ENCODE measurements around the gene POPDC2. TPM values are rescaled to one million over a fixed set of nuclear protein-coding genes. Genes with fewer than 3 reads are reported as not detected.
A peak's percentile ranks its signal among the peaks of the same experiment; 100 is the strongest.

The POPDC2 gene
- polyA plus RNA-seq, 1 of the 3 experiments (the other 2 are of a cell fraction) = 19.9 TPM

GRCh38 chr3:119652306-119653033 lies 7.9 kb downstream of the POPDC2 start:
- Histone ChIP-seq H3K4me1 (ENCODE audit: control insufficient read depth in 1 of 2, insufficient read depth in 2 of 2, low read depth in 1 of 2, low read length in 1 of 2) (peaks cover 0 to 6% of the 10 kb centered on the region in 2 experiments; a peak in 2 of 4 replicates), H3K9ac (no peak overlapping the region), H3K9me3 (no peaks in the 10 kb centered on the region), H3F3A (replicated peaks; ENCODE audit: insufficient read depth) (no peaks in the 10 kb centered on the region), H3K4me3 (ENCODE audit: low read depth in 2 of 2, low read length in 1 of 2) (no peak overlapping the region), H3K4me2 (no peak overlapping the region), H3K27me3 (ENCODE audit: insufficient read depth) (no peaks in the 10 kb centered on the region), H3K36me3 (replicated peaks in 1 of 2; ENCODE audit: control insufficient read depth in 1 of 2, insufficient read depth in 2 of 2, low read length in 1 of 2) (peaks cover 0 to 8% of the 10 kb centered on the region in 2 experiments), H3K9me2 (no peaks in the 10 kb centered on the region), H3K79me2 (ENCODE audit: insufficient read depth) (no peaks in the 10 kb centered on the region), H4K20me1 (ENCODE audit: insufficient read depth) (no peaks in the 10 kb centered on the region), H2AFZ (ENCODE audit: low read depth) (no peak overlapping the region), H3K27ac (ENCODE audit: low read depth in 2 of 2, low read length in 1 of 2) (no peak overlapping the region)
- DNase-seq = no peak
- ChIA-PET CTCF (interaction anchor here (1.1 to 1.9 kb wide), 2 partner anchors 10 kb away, joined by 3 to 6 read pairs; no protein-coding TSS in a partner anchor), POLR2A (no interaction called here)
- 92% methylated on average over 5 of the region's 7 CpGs for WGBS (ENCODE audit: low lambda C conversion rate)
- no peak for TF ChIP-seq TCF12 (IDR thresholded peaks at IDR 0.05)
- no peak for TF ChIP-seq GABPA (IDR thresholded peaks at IDR 0.05; ENCODE audit: low read depth)
- TF ChIP-seq NRF1 (IDR thresholded peaks at IDR 0.05; ENCODE audit: low read depth, low read length) = no peak
- no peak for TF ChIP-seq RAD21 (IDR thresholded peaks at IDR 0.05; ENCODE audit: low read length)
- no peak for TF ChIP-seq ELF1 (IDR thresholded peaks at IDR 0.05)
- TF ChIP-seq POLR2AphosphoS5 (IDR thresholded peaks at IDR 0.05; ENCODE audit: low read depth, low read length) = no peak
- no peak for TF ChIP-seq USF1 (IDR thresholded peaks at IDR 0.05; ENCODE audit: borderline replicate concordance, low read depth)
- TF ChIP-seq RFX5 (IDR thresholded peaks at IDR 0.05; ENCODE audit: low read length) = no peak
- no peak for TF ChIP-seq ZBTB33 (IDR thresholded peaks at IDR 0.05; ENCODE audit: borderline replicate concordance, low read depth)
- TF ChIP-seq SIN3A (IDR thresholded peaks at IDR 0.05; ENCODE audit: borderline replicate concordance, low read depth, low read length) = no peak
- no peak for TF ChIP-seq EZH2phosphoT487 (IDR thresholded peaks at IDR 0.05; ENCODE audit: borderline replicate concordance, low read depth)
- TF ChIP-seq PBX3 (IDR thresholded peaks at IDR 0.05) = no peak
- no peak for TF ChIP-seq MEF2A (IDR thresholded peaks at IDR 0.05; ENCODE audit: borderline replicate concordance, low read depth)

GRCh38 chr3:119649761-119650160 lies 10.6 kb downstream of the POPDC2 start:
- H3K27me3 ChIP-seq (ENCODE audit: insufficient read depth) = no peaks in the 10 kb centered on the region
- peaks cover 0 to 7% of the 10 kb centered on the region in 2 experiments; a peak in 2 of 4 replicates for H3K4me1 ChIP-seq (ENCODE audit: control insufficient read depth in 1 of 2, insufficient read depth in 2 of 2, low read depth in 1 of 2, low read length in 1 of 2)
- no peaks in the 10 kb centered on the region for H4K20me1 ChIP-seq (ENCODE audit: insufficient read depth)
- H3K27ac ChIP-seq (ENCODE audit: low read depth in 2 of 2, low read length in 1 of 2) = peak overlapping the region in 1 of 2 experiments; percentile 11; a peak in 1 of 4 replicates
- H3K9me3 ChIP-seq = no peaks in the 10 kb centered on the region
- WGBS (ENCODE audit: low lambda C conversion rate) = 38% methylated on average over 3 of the region's 3 CpGs
- H3K4me2 ChIP-seq = no peak overlapping the region
- H2AFZ ChIP-seq (ENCODE audit: low read depth) = no peak overlapping the region
- no peak overlapping the region for H3K4me3 ChIP-seq (ENCODE audit: low read depth in 2 of 2, low read length in 1 of 2)
- H3K9ac ChIP-seq = no peak overlapping the region
- no peaks in the 10 kb centered on the region for H3F3A ChIP-seq (replicated peaks; ENCODE audit: insufficient read depth)
- H3K36me3 ChIP-seq (replicated peaks in 1 of 2; ENCODE audit: control insufficient read depth in 1 of 2, insufficient read depth in 2 of 2, low read length in 1 of 2) = peaks cover 0 to 4% of the 10 kb centered on the region in 2 experiments
- H3K9me2 ChIP-seq = no peaks in the 10 kb centered on the region
- H3K79me2 ChIP-seq (ENCODE audit: insufficient read depth) = no peaks in the 10 kb centered on the region
- ChIA-PET CTCF (interaction anchor here (1.1 to 1.8 kb wide), 4 partner anchors 9 to 151 kb away, joined by 3 to 4 read pairs (median 4); no protein-coding TSS in a partner anchor), POLR2A (interaction anchor here (1.3 kb wide), 1 partner anchor 13 kb away, joined by 3 read pairs; no protein-coding TSS in a partner anchor)
- no peak for DNase-seq
- TF ChIP-seq SIN3A (IDR thresholded peaks at IDR 0.05; ENCODE audit: borderline replicate concordance, low read depth, low read length) = no peak
- TF ChIP-seq MEF2A (IDR thresholded peaks at IDR 0.05; ENCODE audit: borderline replicate concordance, low read depth) = no peak
